Heart left ventricle (tissue), 16 donors: Measurements from ENCODE around the gene MYH14. TPM values are rescaled to one million over a fixed set of nuclear protein-coding genes. Genes with fewer than 3 reads are reported as not detected.

Source experiments
- ATAC-seq, 4 donors: fragments of 200-7000 bp; cut with Tn5 transposase; one replicate each; pipeline ENCODE4 v1.9.1; 2020 to 2022; ENCODE audit warnings: moderate library complexity in 4 of 4, mild to moderate bottlenecking in 3 of 4, moderate number of reproducible peaks in 1 of 4
- DNase-seq, 5 donors: peaks; one replicate each; pipeline ENCODE4 v3.0.0-alpha.2; 2020
- H3K27ac ChIP-seq, 12 donors: fragments of 200-600 bp; sonication (generic) in 4 of 12; one replicate each; pipeline versions ENCODE4 v1.5.0 to v1.8.0; 2016 to 2022; ENCODE audit warnings: mild to moderate bottlenecking in 2 of 12
- H3K27me3 ChIP-seq, 9 donors: fragments of 200-600 bp; sonication (generic) in 2 of 9; one replicate each; pipeline versions ENCODE4 v1.5.1 to v1.8.0; 2016 to 2022; ENCODE audit warnings: mild to moderate bottlenecking in 3 of 9
- H3K36me3 ChIP-seq, 9 donors: fragments of 200-600 bp; sonication (generic) in 2 of 9; one replicate each; pipeline versions ENCODE4 v1.5.0 to v1.8.0; 2018 to 2022; ENCODE audit warnings: mild to moderate bottlenecking in 2 of 9
- H3K4me1 ChIP-seq, 12 donors: fragments of 200-600 bp; sonication (generic) in 4 of 12; one replicate each; pipeline versions ENCODE4 v1.5.0 to v1.8.0; 2016 to 2022; ENCODE audit warnings: mild to moderate bottlenecking in 3 of 12
- H3K4me3 ChIP-seq, 12 donors: fragments of 200-600 bp; sonication (generic) in 4 of 12; one replicate each; pipeline versions ENCODE4 v1.5.0 to v1.8.0; 2017 to 2022; ENCODE audit warnings: mild to moderate bottlenecking in 9 of 12, moderate library complexity in 4 of 12
- H3K9me3 ChIP-seq, 12 donors: fragments of 200-600 bp; sonication (generic) in 4 of 12; one replicate each; pipeline versions ENCODE4 v1.5.0 to v1.8.0; 2016 to 2022; ENCODE audit warnings: mild to moderate bottlenecking in 1 of 12
- POLR2A ChIP-seq, 2 donors: fragments of 450-650 bp; IDR thresholded peaks; one replicate each; pipeline ENCODE4 v1.6.1; 2017; ENCODE audit warnings: antibody characterized with exemption in 2 of 2, mild to moderate bottlenecking in 2 of 2, moderate library complexity in 2 of 2
- WGBS, 4 donors: extraction: QIAGEN DNeasy Blood & Tissue Kit in 2 of 4; methylation state at CpG; one replicate each; pipeline versions ENCODE4 v1.1.5 to v1.1.7; 2013 to 2018; 5-methylcytosine and 5-hydroxymethylcytosine counted together
- intact Hi-C, 10 donors: fragments of 100-400 bp; cut with DNase I; formaldehyde crosslinking; loops; one replicate each; pipeline versions ENCODE4 v1.11.1 to v1.14.2; 2022
- polyA plus RNA-seq, 2 donors: library from polyadenylated mRNA; stranded (reverse); fragments of 200-250 nt; gene quantifications; one replicate each; pipeline ENCODE4 v1.2.3, GENCODE V29; 2013
- total RNA-seq, 9 donors: library from RNA; depleted of rRNA in 2 of 9; stranded (reverse); fragments of >200 nt in 2 of 9; fragmentation: NEBNext Ultra II Directional in 3 of 9; extraction: Animal tissue kit (Norgen Biotek cat#: 25700) in 3 of 9; gene quantifications; one replicate each; pipeline versions ENCODE4 v1.1.0 to v1.2.4, GENCODE V29; 2016 to 2023
- TF ChIP-seq, protein P1 (sequence below), 12 donors: fragments of 200-600 bp; sonication (generic) in 4 of 12; IDR thresholded peaks; one replicate each; pipeline versions ENCODE4 v1.5.0 to v1.8.0; 2018 to 2022; ENCODE audit warnings: antibody characterized with exemption in 12 of 12, mild to moderate bottlenecking in 5 of 12
- donor health status: ischemic (EF 13 %, LVEDD 7.1; RV severe dilation, severe dysfunction).
- donor health status: healthy with polysubstance abuse.
- donor health status: DM: no; HTN: yes; CAD: no.
- donor health status: DM: no; HTN: no; CAD: no.
- donor health status: ischemic (EF 25% LVEDD 6.9; RV normal size, moderate dysfunction).
- donor health status: ischemic (EF 25% LVEDD 5.7; RV mildly dilated, moderate dysfunction).
- donor health status: healthy.
- donor health status: DM: yes; HTN: yes; CAD: no.
- donor health status: ischemic (EF 35%, LVEDD 5.7; RV mildly dilated, moderate dysfunction).
- donor health status: nonischemic (EF 11% LVEDD 7.7; RV severe dilation, severe dysfunction).
- donor health status: DM: yes; HTN: yes; CAD: no.
- donor health status: PGD.
- donor health status: ischemic (EF 29% LVEDD 5.4; RV normal size, mild dysfunction).
- donor health status: nonischemic (EF 23%, LVEDD 6.1; RV moderate dilation, normal function).

The MYH14 gene
- total and polyA plus RNA-seq, 11 donors: 45.8 to 132 (median 90.5) TPM

DNA sequence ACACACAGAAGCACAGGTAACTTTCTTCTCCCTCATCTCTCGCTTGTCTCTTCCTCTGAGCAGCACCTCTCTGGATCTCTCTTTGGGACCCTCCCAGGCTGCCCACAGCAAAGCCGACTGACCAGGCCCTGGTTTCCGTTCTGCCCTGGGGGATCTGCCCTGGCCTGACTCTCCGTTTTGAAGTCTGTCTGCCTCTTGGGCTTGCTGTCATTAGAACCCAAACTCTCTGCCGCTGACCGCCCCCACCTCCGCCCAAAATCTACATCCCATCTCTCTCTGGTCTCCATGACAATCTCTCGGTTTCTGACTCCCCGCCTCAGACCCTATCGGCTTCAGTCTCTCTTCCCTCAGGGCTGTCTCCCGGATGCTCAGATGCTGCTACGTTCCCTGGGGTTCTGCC is 118.8 kb downstream of the MYH14 start:
- Histone ChIP-seq H3K9me3 (no peaks in the 10 kb centered on the region), H3K27ac (no peak overlapping the region), H3K4me3 (no peak overlapping the region), H3K27me3 (peaks cover 0 to 15% (median 10%) of the 10 kb centered on the region in 9 donors), H3K4me1 (peaks cover 0 to 14% (median 6%) of the 10 kb centered on the region in 12 donors), H3K36me3 (no peaks in the 10 kb centered on the region)
- intact Hi-C loops: loop anchor here in 1 of 10 donors (10.0 kb wide), 1 partner anchor 177 kb away; no protein-coding TSS in a partner anchor
- 75 to 84% (median 77%) methylated on average over 12 of the region's 12 CpGs for WGBS, 4 donors
- DNase-seq (no peak), ATAC-seq (peak in 1 of 4 donors; percentile 13)
- TF ChIP-seq POLR2A (IDR thresholded peaks at IDR 0.05): no peak
- TF ChIP-seq, protein P1, sequence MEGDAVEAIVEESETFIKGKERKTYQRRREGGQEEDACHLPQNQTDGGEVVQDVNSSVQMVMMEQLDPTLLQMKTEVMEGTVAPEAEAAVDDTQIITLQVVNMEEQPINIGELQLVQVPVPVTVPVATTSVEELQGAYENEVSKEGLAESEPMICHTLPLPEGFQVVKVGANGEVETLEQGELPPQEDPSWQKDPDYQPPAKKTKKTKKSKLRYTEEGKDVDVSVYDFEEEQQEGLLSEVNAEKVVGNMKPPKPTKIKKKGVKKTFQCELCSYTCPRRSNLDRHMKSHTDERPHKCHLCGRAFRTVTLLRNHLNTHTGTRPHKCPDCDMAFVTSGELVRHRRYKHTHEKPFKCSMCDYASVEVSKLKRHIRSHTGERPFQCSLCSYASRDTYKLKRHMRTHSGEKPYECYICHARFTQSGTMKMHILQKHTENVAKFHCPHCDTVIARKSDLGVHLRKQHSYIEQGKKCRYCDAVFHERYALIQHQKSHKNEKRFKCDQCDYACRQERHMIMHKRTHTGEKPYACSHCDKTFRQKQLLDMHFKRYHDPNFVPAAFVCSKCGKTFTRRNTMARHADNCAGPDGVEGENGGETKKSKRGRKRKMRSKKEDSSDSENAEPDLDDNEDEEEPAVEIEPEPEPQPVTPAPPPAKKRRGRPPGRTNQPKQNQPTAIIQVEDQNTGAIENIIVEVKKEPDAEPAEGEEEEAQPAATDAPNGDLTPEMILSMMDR (IDR thresholded peaks at IDR 0.05): no peak

DNA sequence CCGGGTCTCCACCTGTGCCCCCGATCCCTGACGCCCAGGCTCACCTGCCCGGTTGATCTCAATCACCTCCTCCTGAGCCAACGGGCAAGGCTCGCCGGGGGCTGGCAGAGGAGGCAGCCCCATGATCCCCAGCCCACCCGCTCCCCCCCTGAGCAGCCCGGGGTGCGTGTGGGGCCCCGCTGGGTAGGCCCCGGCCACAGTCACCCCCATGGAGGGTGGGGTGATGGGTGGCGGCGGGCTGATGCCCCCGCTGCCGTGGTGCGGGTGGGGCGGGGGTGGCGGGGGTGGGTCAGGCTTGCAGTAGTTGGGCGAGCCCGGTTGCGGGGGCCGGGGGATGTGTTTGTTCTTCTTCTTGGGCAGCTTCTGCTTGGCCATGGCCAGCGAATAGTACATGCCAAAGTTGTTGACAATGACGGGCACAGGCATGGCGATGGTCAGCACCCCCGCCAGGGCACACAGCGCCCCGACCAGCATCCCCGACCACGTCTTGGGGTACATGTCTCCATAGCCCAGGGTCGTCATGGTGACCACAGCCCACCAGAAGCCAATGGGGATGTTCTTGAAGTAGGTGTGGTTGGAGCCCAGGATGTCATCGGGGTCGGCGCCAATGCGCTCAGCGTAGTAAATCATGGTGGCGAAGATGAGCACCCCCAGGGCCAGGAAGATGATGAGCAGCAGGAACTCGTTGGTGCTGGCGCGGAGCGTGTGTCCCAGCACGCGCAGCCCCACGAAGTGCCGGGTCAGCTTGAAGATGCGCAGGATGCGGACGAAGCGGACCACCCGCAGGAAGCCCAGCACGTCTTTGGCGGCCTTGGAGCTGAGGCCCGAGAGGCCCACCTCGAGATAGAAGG is 119.7 kb downstream of the MYH14 start:
- ATAC-seq: no peak
- DNase-seq: no peak
- intact Hi-C loops: loop anchor here in 1 of 10 donors (10.0 kb wide), 1 partner anchor 178 kb away; no protein-coding TSS in a partner anchor

DNA sequence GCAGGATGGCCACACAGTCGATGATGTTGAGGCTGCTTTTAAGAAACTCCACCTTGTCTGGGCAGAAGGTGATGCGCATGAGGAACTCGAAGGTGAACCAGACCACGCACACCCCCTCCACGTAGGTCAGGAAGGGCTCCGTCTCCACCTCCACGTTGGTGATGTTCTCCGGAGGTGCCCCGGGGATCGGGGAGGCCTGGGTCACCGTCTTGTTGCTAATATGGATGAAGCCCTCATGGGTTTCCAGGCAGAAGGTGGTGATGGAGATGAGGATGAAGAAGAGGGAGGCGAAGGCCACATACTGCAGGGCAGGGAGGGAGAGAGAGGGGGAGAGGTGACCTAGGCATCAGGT is 120.3 kb downstream of the MYH14 start:
- no peak overlapping the region for H3K4me3 ChIP-seq
- H3K27me3 ChIP-seq: peaks cover 2 to 26% (median 16%) of the 10 kb centered on the region in 9 donors
- H3K27ac ChIP-seq: no peak overlapping the region
- no peak for DNase-seq
- H3K36me3 ChIP-seq: no peaks in the 10 kb centered on the region
- H3K4me1 ChIP-seq: peaks cover 0 to 25% (median 6%) of the 10 kb centered on the region in 12 donors
- no peaks in the 10 kb centered on the region for H3K9me3 ChIP-seq
- 87 to 91% (median 89%) methylated on average over 11 to 12 of the region's 12 CpGs for WGBS, 4 donors
- no peak for TF ChIP-seq POLR2A (IDR thresholded peaks at IDR 0.05)
- TF ChIP-seq, protein P1 (IDR thresholded peaks at IDR 0.05): no peak
- intact Hi-C loops: loop anchor here in 1 of 10 donors (10.0 kb wide), 1 partner anchor 179 kb away; no protein-coding TSS in a partner anchor
- no peak for ATAC-seq

More for the DNA sequence above, 119.7 kb downstream of the MYH14 start:
- H3K4me3 ChIP-seq: no peak overlapping the region
- H3K27me3 ChIP-seq: peaks cover 2 to 23% (median 12%) of the 10 kb centered on the region in 9 donors
- peaks cover 0 to 21% (median 6%) of the 10 kb centered on the region in 12 donors for H3K4me1 ChIP-seq
- TF ChIP-seq, protein P1 (IDR thresholded peaks at IDR 0.05): no peak
- TF ChIP-seq POLR2A (IDR thresholded peaks at IDR 0.05): no peak
- WGBS, 4 donors: 93 to 96% (median 94%) methylated on average over 31 to 55 of the region's 55 CpGs
- no peaks in the 10 kb centered on the region for H3K9me3 ChIP-seq
- H3K27ac ChIP-seq: no peak overlapping the region
- no peaks in the 10 kb centered on the region for H3K36me3 ChIP-seq

DNA sequence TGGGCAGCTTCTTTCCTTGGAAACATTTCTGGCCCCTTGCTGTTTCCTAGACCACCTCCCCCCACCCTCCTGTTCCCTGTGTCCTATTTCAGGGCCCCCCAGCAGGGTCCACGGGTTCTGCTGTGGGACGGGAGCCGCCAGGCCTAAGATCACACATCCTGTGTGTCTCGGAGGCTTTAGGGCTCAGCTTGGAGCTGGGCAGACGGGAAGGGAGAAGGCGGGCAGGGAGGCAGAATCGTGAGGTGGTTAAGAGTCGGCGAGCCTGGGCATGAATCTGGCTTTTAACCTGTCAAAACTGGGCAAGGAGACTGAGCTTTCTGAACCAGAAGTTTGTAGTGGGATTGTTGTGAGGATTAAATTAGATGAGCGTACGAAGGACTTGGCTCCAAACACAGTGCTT is 120.9 kb downstream of the MYH14 start:
- no peak for TF ChIP-seq POLR2A (IDR thresholded peaks at IDR 0.05)
- TF ChIP-seq, protein P1 (IDR thresholded peaks at IDR 0.05): no peak
- intact Hi-C loops: loop anchor here in 1 of 10 donors (10.0 kb wide), 1 partner anchor 180 kb away; no protein-coding TSS in a partner anchor
- no peak for DNase-seq
- no peak overlapping the region for H3K4me3 ChIP-seq
- H3K27me3 ChIP-seq: peaks cover 2 to 28% (median 16%) of the 10 kb centered on the region in 9 donors
- H3K4me1 ChIP-seq: peaks cover 0 to 25% (median 6%) of the 10 kb centered on the region in 12 donors
- 68 to 80% (median 71%) methylated on average over 10 to 11 of the region's 11 CpGs for WGBS, 4 donors
- no peak for ATAC-seq
- H3K27ac ChIP-seq: no peak overlapping the region
- H3K9me3 ChIP-seq: no peaks in the 10 kb centered on the region
- H3K36me3 ChIP-seq: no peaks in the 10 kb centered on the region
